ENCODE data around the gene NFYC.
A peak's percentile ranks its signal among the peaks of the same experiment; 100 is the strongest.

The NFYC gene

GRCh38 chr1:40742363-40743061 is 51.0 kb downstream of the NFYC start:
- Mint-ChIP-seq H3K9me3 (no peaks in the 10 kb centered on the region), H3K4me3 (no peak overlapping the region), H3K27ac (no peak overlapping the region), H3K36me3 (peaks cover 72% of the 10 kb centered on the region), H3K27me3 (no peaks in the 10 kb centered on the region), H3K4me1 (peaks cover 27% of the 10 kb centered on the region)
- CTCF ChIA-PET, result interaction anchor here (0.7 kb wide), 1 partner anchor 79 kb away, joined by 4 read pairs; no protein-coding TSS in a partner anchor
- no peak for DNase-seq

- Mint-ChIP-seq H3K9me3 (no peaks in the 10 kb centered on the region), H3K4me3 (no peak overlapping the region), H3K4me1 (peaks cover 27% of the 10 kb centered on the region), H3K36me3 (peaks cover 75% of the 10 kb centered on the region), H3K27me3 (no peaks in the 10 kb centered on the region), H3K27ac (no peak overlapping the region)
- CTCF ChIA-PET, result interaction anchor here (0.7 kb wide), 1 partner anchor 78 kb away, joined by 4 read pairs; no protein-coding TSS in a partner anchor
- no peak for DNase-seq
These were observed 51.9 kb downstream of the NFYC start for GRCh38 chr1:40743452-40743851.

- no peak for DNase-seq
- H3K4me3 Mint-ChIP-seq, result no peak overlapping the region
- H3K36me3 Mint-ChIP-seq, result peaks cover 76% of the 10 kb centered on the region
- no peak overlapping the region for H3K27ac Mint-ChIP-seq
- H3K9me3 Mint-ChIP-seq, result no peaks in the 10 kb centered on the region
- CTCF ChIA-PET, result no interaction called here
- peaks cover 27% of the 10 kb centered on the region for H3K4me1 Mint-ChIP-seq
- no peaks in the 10 kb centered on the region for H3K27me3 Mint-ChIP-seq
These were observed 52.4 kb downstream of the NFYC start for GRCh38 chr1:40743860-40744259.

- no peak for DNase-seq
- Mint-ChIP-seq H3K36me3 (peaks cover 73% of the 10 kb centered on the region), H3K4me1 (peaks cover 27% of the 10 kb centered on the region), H3K27ac (no peak overlapping the region), H3K9me3 (no peaks in the 10 kb centered on the region), H3K4me3 (no peak overlapping the region), H3K27me3 (no peaks in the 10 kb centered on the region)
- CTCF ChIA-PET, result interaction anchor here (0.7 to 0.9 kb wide), 2 partner anchors 9 to 116 kb away, joined by 3 to 4 read pairs; no protein-coding TSS in a partner anchor
These were observed 53.7 kb downstream of the NFYC start for GRCh38 chr1:40745176-40745575.

GRCh38 chr1:40746344-40747090 is 55.0 kb downstream of the NFYC start:
- Mint-ChIP-seq H3K27me3 (no peaks in the 10 kb centered on the region), H3K9me3 (no peaks in the 10 kb centered on the region), H3K4me1 (peaks cover 20% of the 10 kb centered on the region), H3K27ac (no peak overlapping the region), H3K4me3 (no peak overlapping the region), H3K36me3 (peaks cover 71% of the 10 kb centered on the region)
- CTCF ChIA-PET, result interaction anchor here (1.3 kb wide), 1 partner anchor 23 kb away, joined by 3 read pairs; no protein-coding TSS in a partner anchor
- no peak for DNase-seq

GRCh38 chr1:40748841-40749718 is 57.6 kb downstream of the NFYC start:
- H3K27ac Mint-ChIP-seq, result no peak overlapping the region
- CTCF ChIA-PET, result interaction anchor here (0.7 to 1.2 kb wide), 2 partner anchors 16 to 479 kb away, joined by 3 to 4 read pairs; no protein-coding TSS in a partner anchor
- H3K27me3 Mint-ChIP-seq, result no peaks in the 10 kb centered on the region
- H3K4me1 Mint-ChIP-seq, result peaks cover 17% of the 10 kb centered on the region
- DNase-seq, result no peak
- peaks cover 66% of the 10 kb centered on the region for H3K36me3 Mint-ChIP-seq
- H3K4me3 Mint-ChIP-seq, result no peak overlapping the region
- H3K9me3 Mint-ChIP-seq, result no peaks in the 10 kb centered on the region

- Mint-ChIP-seq H3K36me3 (peaks cover 68% of the 10 kb centered on the region), H3K27me3 (no peaks in the 10 kb centered on the region), H3K4me1 (peaks cover 17% of the 10 kb centered on the region), H3K27ac (no peak overlapping the region), H3K4me3 (no peak overlapping the region), H3K9me3 (no peaks in the 10 kb centered on the region)
- no peak for DNase-seq
- CTCF ChIA-PET, result interaction anchor here (0.7 to 0.8 kb wide), 2 partner anchors 480 to 607 kb away, joined by 3 read pairs; no protein-coding TSS in a partner anchor
These were observed 58.3 kb downstream of the NFYC start for GRCh38 chr1:40749817-40750216.

GRCh38 chr1:40750451-40750908 is 59.0 kb downstream of the NFYC start:
- CTCF ChIA-PET, result interaction anchor here (0.8 kb wide), 1 partner anchor 607 kb away, joined by 3 read pairs; no protein-coding TSS in a partner anchor
- H3K27ac Mint-ChIP-seq, result peak overlapping the region; percentile 37
- no peaks in the 10 kb centered on the region for H3K27me3 Mint-ChIP-seq
- no peaks in the 10 kb centered on the region for H3K9me3 Mint-ChIP-seq
- peaks cover 68% of the 10 kb centered on the region for H3K36me3 Mint-ChIP-seq
- H3K4me1 Mint-ChIP-seq, result peaks cover 17% of the 10 kb centered on the region
- no peak overlapping the region for H3K4me3 Mint-ChIP-seq
- no peak for DNase-seq

GRCh38 chr1:40751802-40752201 is 60.3 kb downstream of the NFYC start:
- CTCF ChIA-PET, result no interaction called here
- Mint-ChIP-seq H3K27me3 (no peaks in the 10 kb centered on the region), H3K36me3 (peaks cover 70% of the 10 kb centered on the region), H3K4me3 (no peak overlapping the region), H3K27ac (no peak overlapping the region), H3K9me3 (no peaks in the 10 kb centered on the region), H3K4me1 (peaks cover 14% of the 10 kb centered on the region)
- DNase-seq, result no peak

GRCh38 chr1:40753142-40753882 is 61.8 kb downstream of the NFYC start:
- H3K9me3 Mint-ChIP-seq, result no peaks in the 10 kb centered on the region
- peaks cover 67% of the 10 kb centered on the region for H3K36me3 Mint-ChIP-seq
- H3K27ac Mint-ChIP-seq, result peak overlapping the region; percentile 69
- H3K4me1 Mint-ChIP-seq, result peaks cover 14% of the 10 kb centered on the region
- CTCF ChIA-PET, result interaction anchor here (1.0 to 2.0 kb wide), 6 partner anchors 9 to 199 kb away, joined by 3 to 9 read pairs (median 4); no protein-coding TSS in a partner anchor
- H3K4me3 Mint-ChIP-seq, result no peak overlapping the region
- H3K27me3 Mint-ChIP-seq, result no peaks in the 10 kb centered on the region
- DNase-seq, result no peak

GRCh38 chr1:40754201-40754600 is 62.7 kb downstream of the NFYC start:
- no peaks in the 10 kb centered on the region for H3K9me3 Mint-ChIP-seq
- peaks cover 14% of the 10 kb centered on the region for H3K4me1 Mint-ChIP-seq
- H3K36me3 Mint-ChIP-seq, result peaks cover 66% of the 10 kb centered on the region
- no peaks in the 10 kb centered on the region for H3K27me3 Mint-ChIP-seq
- no peak for DNase-seq
- CTCF ChIA-PET, result interaction anchor here (0.9 to 2.0 kb wide), 5 partner anchors 9 to 198 kb away, joined by 3 to 9 read pairs (median 4); no protein-coding TSS in a partner anchor
- H3K27ac Mint-ChIP-seq, result no peak overlapping the region
- H3K4me3 Mint-ChIP-seq, result no peak overlapping the region

GRCh38 chr1:40755067-40755466 is 63.6 kb downstream of the NFYC start:
- Mint-ChIP-seq H3K36me3 (peaks cover 64% of the 10 kb centered on the region), H3K4me1 (peaks cover 14% of the 10 kb centered on the region), H3K27me3 (no peaks in the 10 kb centered on the region), H3K27ac (no peak overlapping the region), H3K9me3 (no peaks in the 10 kb centered on the region), H3K4me3 (no peak overlapping the region)
- DNase-seq, result no peak
- CTCF ChIA-PET, result interaction anchor here (0.9 to 1.9 kb wide), 2 partner anchors 18 to 20 kb away, joined by 3 to 7 read pairs; no protein-coding TSS in a partner anchor

GRCh38 chr1:40756523-40756922 is 65.0 kb downstream of the NFYC start:
- H3K4me3 Mint-ChIP-seq, result no peak overlapping the region
- H3K9me3 Mint-ChIP-seq, result no peaks in the 10 kb centered on the region
- peaks cover 13% of the 10 kb centered on the region for H3K4me1 Mint-ChIP-seq
- no peak for DNase-seq
- CTCF ChIA-PET, result interaction anchor here (1.4 to 2.2 kb wide), 4 partner anchors 11 to 63 kb away, joined by 4 to 6 read pairs (median 4); no protein-coding TSS in a partner anchor
- H3K36me3 Mint-ChIP-seq, result peaks cover 64% of the 10 kb centered on the region
- H3K27ac Mint-ChIP-seq, result peak overlapping the region; percentile 59
- no peaks in the 10 kb centered on the region for H3K27me3 Mint-ChIP-seq

Data from activated naive CD4-positive, alpha-beta T cell treated with anti-CD3 and anti-CD28 coated beads, Interleukin-2, amount 10 ng/mL, durations not matched to agents 7 days and 5 days (primary cell).